Right lobe of liver (tissue), 4 donors: ENCODE data around the gene MGAT3.

Experiments
- POLR2A ChIP-seq: fragments of 450-650 bp; IDR thresholded peaks from one replicate; pipeline ENCODE4 v1.6.1; 2017; ENCODE audit warnings: antibody characterized with exemption, mild to moderate bottlenecking
- TF ChIP-seq, protein P1 (sequence below), 4 donors: fragments of 200-600 bp in 3 of 4; fragments of 450-650 bp in 1 of 4; IDR thresholded peaks; one replicate each; pipeline versions ENCODE4 v1.5.1 to v1.8.0; 2016 to 2022; ENCODE audit warnings: antibody characterized with exemption in 4 of 4, mild to moderate bottlenecking in 2 of 4
- donor health status: DM: no; HTN: no; CAD: no.
- donor health status: DM: no; HTN: no; CAD: no.
- donor health status: DM: no; HTN: yes; CAD: no.

DNA sequence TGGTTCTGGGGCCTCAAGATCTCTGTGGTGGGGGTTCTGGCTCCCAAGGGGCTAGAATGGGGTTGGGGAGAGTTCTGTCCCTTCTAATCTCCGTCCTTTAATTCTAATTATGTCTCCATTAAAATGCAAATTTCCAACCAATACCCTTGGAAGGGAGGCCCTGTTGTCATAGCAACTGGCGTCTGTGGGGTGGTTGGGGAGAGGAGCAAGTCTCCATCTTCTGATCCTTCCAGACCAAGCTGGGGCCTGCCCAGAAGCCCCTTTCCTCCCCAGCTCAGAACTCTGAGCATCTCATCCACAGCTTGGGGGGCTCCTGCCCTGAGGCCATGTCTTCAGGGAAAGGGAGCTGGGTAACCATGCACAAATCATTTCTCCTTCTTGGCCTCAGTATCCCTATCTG, 81.2 kb downstream of the MGAT3 start:
- TF ChIP-seq POLR2A = no peak
- TF ChIP-seq, protein P1, sequence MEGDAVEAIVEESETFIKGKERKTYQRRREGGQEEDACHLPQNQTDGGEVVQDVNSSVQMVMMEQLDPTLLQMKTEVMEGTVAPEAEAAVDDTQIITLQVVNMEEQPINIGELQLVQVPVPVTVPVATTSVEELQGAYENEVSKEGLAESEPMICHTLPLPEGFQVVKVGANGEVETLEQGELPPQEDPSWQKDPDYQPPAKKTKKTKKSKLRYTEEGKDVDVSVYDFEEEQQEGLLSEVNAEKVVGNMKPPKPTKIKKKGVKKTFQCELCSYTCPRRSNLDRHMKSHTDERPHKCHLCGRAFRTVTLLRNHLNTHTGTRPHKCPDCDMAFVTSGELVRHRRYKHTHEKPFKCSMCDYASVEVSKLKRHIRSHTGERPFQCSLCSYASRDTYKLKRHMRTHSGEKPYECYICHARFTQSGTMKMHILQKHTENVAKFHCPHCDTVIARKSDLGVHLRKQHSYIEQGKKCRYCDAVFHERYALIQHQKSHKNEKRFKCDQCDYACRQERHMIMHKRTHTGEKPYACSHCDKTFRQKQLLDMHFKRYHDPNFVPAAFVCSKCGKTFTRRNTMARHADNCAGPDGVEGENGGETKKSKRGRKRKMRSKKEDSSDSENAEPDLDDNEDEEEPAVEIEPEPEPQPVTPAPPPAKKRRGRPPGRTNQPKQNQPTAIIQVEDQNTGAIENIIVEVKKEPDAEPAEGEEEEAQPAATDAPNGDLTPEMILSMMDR (IDR thresholded peaks at IDR 0.05) = no peak
